ENCODE data around the gene DIAPH2. TPM values are rescaled to one million over a fixed set of nuclear protein-coding genes. Genes with fewer than 3 reads are reported as not detected.

The DIAPH2 gene
- 3.9 to 5.8 TPM (median 5.7 TPM) in 5 replicates for total RNA-seq (2022; extraction: Qiagen RNA extraction)

DNA sequence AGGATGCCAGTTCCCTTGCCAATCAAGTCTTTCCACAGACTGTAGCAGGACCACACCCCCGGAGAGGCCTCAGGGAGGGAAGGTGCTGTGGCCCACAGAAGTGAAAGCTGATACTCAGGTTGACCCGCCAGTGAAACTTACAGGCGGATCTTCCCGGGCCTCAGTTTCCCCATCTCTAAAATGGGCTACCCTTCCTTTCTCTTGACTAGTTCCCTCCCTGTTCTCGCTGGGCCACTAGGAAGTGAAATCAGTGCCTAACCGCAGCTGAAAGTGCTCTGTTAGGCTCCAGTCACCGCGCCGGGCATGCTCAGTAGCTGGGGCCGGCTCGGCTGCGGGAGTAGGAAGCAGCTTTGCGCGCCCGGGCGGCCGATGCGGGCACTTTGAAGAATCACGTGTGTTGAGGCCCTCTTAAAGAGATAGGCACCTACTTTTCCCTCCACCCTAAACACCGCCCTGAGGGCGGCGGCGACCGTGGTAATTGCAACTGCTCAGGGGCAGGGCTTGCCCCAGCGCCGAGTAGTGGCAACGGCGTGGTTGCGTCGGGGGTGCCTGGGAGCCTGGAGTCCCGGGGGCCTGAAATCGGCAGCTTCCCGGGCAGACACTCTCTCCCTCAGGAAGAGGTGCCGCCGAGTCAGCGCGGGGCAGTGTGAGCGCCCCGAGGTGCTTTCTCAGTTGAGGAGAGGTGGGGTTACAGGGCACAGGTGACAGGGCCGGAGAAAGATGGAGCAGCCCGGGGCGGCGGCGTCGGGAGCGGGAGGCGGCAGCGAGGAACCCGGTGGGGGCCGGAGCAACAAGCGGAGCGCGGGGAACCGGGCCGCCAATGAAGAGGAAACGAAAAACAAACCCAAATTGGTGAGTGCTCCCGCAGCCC lies at the start of gene DIAPH2:
Gene DIAPH2 (plus strand): TSS at position 504 of the 871 bp plus-strand sequence.

DNA sequence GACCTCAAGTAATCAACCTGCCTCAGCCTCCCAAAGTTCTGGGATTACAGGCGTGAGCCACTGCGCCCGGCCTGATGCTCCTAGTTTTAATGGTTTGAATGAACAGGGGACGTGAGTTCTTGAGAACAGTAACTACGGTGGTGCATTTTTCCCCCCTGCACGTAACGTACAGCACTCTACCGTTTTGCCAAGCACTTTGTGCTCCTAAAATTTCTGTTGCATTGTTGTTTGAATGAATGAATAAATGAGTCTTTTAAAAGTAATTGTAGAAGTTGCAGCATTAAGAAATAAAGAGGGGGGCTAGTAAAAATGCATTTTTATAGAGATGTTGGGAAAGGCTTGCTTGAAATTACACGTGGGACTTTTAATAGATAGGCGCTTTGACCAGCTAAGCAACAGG lies 199.0 kb downstream of the DIAPH2 start, which contains the start of gene RPA4:
Gene RPA4 (plus strand): TSS at position 301 of the 400 bp plus-strand sequence. CDS start 403 bp downstream, outside the sequence.

Other genes starting within 250 kb of the DIAPH2 start
- 0.14 to 0.43 TPM (median 0.22 TPM) in 5 replicates for gene RPA4, start 199.1 kb downstream of the DIAPH2 start, total RNA-seq (2022; extraction: Qiagen RNA extraction)